ENCODE results near the gene PDE4C.
"Not testable (repeated sequence)": the region's sequence is repeated elsewhere in the genome, so short reads cannot be mapped to it uniquely, and the experiment has no call there.

Gene PDE4C

GRCh38 chr19:18221815-18222725 is 4.2 kb downstream of the PDE4C start:
- DNase-seq, result no peak

DNA sequence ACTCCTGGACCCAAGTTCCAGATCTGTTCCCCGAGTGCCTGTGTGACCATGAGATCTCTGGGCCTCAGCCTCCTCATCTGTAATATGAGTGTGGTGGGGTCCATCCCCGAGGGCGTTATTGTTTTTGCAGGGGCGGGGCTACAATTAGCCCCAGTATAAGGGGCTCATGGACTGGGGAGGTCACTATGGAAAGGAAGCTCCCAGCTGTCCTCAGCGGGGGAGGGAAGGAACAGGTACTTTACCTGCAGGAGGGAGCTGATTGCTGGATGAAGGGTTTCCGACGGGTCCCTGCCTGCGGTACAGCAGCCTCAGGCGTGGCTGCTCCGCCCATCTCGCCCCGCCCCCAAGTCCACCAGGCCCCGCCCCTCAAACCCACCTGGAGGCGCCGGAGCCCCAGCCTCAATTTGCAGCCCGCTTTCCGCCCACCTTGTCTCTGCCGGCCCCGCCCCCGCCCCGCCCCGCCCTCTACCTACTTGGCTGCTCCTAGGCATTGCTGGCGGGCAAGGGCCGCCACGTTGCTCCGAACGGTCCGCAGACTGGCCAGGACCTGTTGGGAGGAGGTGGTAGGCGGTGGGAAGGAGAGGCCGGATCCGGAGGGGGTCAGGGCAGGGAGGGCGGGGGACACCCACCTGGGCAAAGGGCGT is 5.5 kb downstream of the PDE4C start:
- no peak for DNase-seq

DNA sequence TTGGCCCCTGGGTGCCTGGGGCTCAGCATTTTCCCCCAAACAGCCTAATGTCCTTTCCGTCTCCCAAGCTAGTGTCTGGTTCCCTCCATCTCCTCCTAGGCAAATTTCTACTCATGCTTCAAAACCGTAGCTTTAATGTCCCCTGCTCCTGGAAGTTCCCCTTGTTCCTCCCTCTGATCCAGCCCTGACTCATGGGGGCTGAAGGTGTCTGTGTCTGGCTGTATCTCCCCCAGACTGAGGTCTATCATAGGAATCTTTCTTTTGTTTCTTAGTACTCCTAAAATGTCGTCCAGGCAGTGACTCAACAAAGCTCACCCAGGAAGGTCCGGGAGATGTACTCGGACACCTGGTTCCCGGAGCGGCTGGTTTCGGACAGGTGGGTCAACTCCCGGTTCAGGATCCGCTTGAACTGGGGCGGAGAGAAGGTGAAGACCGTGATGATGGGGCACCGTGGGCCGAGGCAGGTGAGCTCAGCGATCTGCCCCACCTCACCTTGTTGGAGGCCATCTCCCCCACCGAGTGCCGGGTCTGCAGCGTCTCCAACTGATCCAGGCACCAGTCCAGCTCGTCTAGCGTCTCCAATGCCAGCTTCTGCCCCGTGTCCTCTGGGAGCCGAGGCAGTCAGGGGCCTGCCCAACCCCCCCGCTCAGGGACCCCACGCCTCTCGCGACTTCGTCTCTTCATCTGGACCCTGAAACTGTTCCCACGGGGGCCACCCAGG is 6.2 kb downstream of the PDE4C start:
- no peak for DNase-seq

GRCh38 chr19:18218600-18218999 is 7.6 kb downstream of the PDE4C start:
- DNase-seq, result no peak

- no peak for DNase-seq
Measured at GRCh38 chr19:18218159-18218558, 8.1 kb downstream of the PDE4C start.

DNA sequence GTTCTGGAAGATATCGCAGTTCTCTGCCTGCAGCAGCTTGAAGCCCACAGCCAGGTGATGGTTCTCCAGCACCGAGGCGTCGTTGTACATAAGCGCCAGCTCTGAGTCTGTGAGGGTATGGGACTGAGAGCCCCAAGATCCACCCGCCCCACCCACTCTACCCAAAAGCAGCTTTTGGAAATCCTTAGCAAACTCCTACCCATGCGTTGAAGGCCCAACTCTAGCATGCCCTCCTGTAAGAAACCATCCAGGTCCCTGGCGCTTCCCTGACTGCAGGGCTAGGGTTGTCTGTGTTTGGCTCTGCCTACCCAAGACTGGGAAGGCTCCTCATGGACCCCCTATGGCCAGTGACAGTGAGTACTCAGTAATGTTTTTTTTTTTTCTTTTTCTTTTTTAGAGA is 9.4 kb downstream of the PDE4C start:
- no peak for DNase-seq

- peak in 1 of 2 experiments; percentile 29 for DNase-seq
Measured at GRCh38 chr19:18214779-18215433, 11.3 kb downstream of the PDE4C start.

GRCh38 chr19:18211683-18212082 is 14.6 kb downstream of the PDE4C start:
- DNase-seq, result no peak

DNA sequence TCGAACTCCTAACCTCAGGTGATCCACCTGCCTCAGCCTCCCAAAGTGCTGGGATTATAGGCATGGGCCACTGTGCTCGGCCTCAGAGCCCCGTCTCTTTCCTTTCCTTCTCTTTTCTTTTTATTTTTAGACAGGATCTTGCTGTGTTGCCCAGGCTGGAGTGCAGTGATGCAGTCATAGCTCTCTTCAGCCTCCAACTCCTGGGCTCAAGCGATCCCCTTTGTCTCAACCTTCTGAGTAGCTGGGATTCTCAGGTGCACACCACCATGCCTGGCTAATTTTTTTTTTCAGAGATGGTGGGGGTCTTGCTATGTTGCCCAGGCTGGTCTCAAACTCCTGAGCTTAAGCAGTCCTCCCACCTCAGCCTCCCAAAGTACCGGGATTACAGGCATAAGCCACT is 16.3 kb downstream of the PDE4C start:
- not testable (repeated sequence) for DNase-seq

- no peak for DNase-seq
Measured at GRCh38 chr19:18208098-18208951, 17.9 kb downstream of the PDE4C start.

DNA sequence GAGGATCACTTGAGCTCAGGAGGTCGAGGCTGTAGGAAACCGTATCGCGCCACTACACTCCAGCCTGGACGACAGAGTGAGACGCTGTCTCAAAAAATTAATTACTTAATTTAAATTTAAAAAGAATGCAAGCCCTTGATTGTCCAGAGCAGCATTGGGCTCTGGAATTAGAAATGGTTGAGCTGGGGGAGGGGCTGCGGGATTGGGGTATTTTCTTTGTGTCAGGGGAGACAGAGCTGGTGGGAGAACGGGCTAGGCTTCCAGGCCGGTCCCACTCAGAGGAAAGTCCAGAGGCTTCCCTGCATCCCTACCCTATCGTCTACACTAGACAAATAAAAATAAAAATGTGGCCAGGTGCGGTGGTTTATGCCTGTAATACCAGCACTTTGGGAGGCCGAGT is 20.2 kb downstream of the PDE4C start:
- DNase-seq, result no peak

GRCh38 chr19:18205200-18205892 is 20.9 kb downstream of the PDE4C start:
- DNase-seq, result peak in 1 of 2 experiments; percentile 20

DNA sequence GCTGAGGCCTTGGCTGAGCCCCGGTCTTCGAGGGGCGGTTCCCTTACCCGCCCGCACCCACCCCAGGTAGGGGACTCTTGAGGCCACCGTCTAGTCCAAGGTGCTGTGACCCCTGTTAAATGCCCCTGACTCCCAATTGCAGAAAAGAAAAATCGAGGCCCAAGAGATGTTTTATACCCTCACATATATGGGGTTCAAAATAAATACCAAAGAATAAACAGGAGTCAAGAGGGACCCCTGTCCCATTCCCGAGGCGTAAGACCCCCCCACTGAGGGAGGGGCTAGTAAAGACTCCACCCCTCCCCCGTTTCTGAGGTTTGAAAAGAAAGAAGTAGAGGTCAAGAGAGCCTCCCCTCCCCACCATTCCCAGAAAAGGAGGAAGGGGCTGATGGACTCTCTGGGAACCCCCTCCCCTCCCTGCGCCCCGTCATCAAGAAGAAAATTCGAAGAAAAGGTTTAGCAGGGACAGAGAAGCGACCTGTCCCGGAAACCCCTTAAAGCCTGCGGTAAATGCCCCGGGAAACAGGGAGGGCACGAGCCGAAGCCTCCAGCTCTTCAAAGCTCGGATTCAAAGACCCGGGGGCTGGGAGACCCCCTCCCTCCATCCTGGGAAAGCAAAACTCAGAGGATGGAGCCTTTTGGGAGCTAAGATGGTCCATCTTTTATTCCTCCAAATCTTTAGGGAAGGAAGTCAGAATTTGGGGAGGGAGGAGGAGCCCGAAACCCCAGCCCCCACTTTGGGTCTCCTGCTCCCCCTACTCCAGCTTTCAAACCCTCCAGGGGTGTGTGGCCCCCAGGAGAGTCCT is 21.6 kb downstream of the PDE4C start:
- DNase-seq, result peak; percentile 67 to 84

DNA sequence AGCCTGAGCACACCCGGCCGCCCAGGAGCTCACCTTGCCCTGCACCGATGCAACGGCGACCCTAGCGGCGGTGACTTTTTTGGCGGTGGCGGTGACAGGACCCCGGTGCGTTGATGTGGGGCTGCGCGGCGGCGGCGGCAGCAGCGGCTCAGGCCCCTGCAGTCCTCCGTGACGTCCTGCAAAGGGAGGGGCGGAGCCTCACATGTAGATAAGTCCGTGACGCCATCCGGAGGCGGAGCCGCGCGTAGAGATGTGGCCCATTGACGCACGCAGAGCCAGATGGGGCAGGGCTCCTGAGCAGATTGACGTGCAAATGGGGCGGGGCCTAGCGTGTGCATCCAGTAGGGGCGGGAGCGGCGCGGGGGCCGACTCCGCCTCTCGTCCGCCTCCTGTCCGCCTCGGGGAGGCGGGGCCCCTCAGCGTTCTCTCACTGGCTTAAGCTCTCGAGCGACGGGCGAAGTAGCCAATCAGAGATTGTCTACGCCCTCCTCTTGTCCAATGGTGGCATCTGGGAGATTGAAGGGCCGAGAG is 22.3 kb downstream of the PDE4C start, which contains the start of gene RAB3A:
Gene RAB3A (minus strand): TSS at position 180 of the 531 bp plus-strand sequence. CDS start 1,302 bp downstream, outside the sequence.
- DNase-seq, result peak; percentile 98 to 99

DNA sequence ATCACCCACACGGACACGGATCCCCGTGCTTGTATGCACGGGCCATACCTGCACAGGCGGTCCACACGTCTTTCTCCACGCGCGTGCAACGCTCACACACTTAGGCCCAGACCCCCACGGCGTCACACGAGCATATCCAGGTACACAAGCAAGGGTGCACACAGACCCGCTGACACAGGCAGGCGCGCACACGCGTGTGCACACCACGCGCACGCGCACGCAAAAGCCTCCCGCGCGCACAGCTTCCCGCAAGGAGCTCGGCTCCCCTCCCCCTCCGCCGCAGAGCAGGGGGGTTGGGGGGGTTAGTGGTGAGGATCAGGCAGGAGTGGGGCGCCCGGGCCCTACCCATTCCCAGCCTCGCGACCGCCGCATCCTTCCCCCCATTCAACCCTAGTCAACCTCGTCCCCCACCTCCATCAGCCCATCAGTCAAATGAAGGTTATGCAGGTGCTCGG is 22.8 kb downstream of the PDE4C start:
- no peak for DNase-seq

DNA sequence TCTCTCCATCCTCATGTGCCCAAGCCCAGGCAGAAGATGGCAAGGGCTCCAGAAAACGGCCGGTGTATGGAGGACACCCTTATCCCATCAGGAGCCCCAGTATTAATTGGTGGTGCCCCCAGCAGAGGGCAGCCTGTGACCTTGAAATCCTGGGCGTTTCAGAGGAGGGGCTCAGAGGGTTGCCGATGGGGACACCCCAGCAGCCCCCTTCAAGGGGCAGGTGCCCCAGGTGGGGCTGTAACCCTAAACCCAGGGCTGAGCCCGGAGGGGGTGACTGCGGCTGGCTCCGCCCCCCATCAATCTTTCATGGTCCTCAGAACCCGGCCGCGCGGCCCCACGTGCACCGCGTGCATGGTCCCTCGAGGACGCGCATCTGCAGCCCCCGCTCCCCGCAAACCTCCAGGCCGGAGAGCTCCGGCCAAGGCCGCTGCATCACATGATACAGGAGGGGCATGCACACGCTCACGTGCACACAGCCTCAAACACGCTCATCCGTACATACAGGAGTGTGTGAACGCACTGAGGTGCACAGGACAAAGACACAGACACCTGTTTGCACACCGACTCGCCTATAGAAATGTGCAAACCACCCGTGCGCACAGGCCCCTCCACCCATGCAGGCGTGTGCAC is 23.3 kb downstream of the PDE4C start:
- DNase-seq, result no peak

DNA sequence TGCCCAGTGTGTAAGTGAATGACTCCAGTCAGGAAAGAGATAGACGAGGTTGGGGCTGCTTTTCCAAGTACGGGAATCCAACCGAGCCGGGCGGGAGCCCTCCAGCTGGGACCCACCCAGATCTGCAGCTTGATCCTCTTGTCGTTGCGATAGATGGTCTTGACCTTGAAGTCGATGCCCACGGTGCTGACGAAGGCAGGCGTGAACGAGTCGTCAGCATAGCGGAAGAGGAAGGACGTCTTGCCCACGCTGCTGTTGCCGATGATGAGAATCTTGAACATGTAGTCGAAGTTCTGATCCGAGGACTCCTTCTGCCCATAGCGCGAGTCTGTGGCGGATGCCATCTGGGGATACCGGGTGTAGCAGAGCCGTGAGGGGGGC is 23.9 kb downstream of the PDE4C start:
- no peak for DNase-seq

- no peak for DNase-seq
Measured at GRCh38 chr19:18198374-18198773, 27.9 kb downstream of the PDE4C start.

DNA sequence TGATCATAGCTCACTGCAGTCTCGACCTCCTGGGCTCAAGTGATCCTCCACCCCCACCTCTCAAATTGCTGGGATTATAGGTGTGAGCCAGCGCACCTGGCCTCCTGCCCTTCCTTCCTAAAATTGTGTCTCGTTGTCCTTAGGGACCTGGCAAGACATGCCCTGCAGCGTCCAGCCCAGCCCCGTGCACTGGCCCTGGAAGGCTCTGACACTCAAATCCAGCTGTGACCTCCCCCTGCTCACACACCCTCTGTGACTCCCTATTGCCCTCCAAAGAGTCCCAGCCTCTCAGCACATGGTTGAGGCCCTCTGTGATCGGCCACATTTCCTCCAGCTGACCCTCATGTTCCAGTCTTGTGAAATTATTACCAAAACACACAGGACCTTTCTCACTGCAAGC is 28.3 kb downstream of the PDE4C start:
- no peak for DNase-seq

- DNase-seq, result no peak
Measured at GRCh38 chr19:18197306-18197705, 28.9 kb downstream of the PDE4C start.

All from SW 1271 (cell line).